Endothelial cell of umbilical vein (primary cell): ENCODE results near the gene DTD1. TPM values are rescaled to one million over a fixed set of nuclear protein-coding genes. Genes with fewer than 3 reads are reported as not detected.

Experiments
- BruUV-seq: library from RNA; stranded (reverse); fragments of 400-500 nt; replicated peaks from 2 replicates; lab custom pipeline; 2021; lab: Mats Ljungman, UMichigan
- CTCF ChIA-PET: fragments of 300-600, 350-600 bp; sonication (Branson Sonifier 250); formaldehyde crosslinking; loops from one replicate; lab custom pipeline; 2021; ENCODE audit warnings: antibody characterized with exemption, inconsistent platforms; lab: Charles Lee
- POLR2A ChIA-PET: fragments of 300-600, 350-600 bp; sonication (Branson Sonifier 250); formaldehyde crosslinking; loops from one replicate; lab custom pipeline; 2021; ENCODE audit warnings: antibody characterized with exemption, inconsistent platforms; lab: Charles Lee
- DNase-seq: peaks from one replicate; pipeline ENCODE4 v3.0.0-alpha.2; 2011; ENCODE audit warnings: low read depth, low spot score
- FAIRE-seq: peaks from 2 replicates; lab custom pipeline; 2011; peaks lifted over from hg19 to GRCh38; lab: Jason Lieb, UNC
- H2AFZ ChIP-seq: 2 replicates; pipeline ENCODE4 v1.6.0; 2012; ENCODE audit warnings: low read depth, low read length, control low read depth, inconsistent platforms
- H3K27ac ChIP-seq: 2 replicates; pipeline ENCODE4 v1.5.1; 2011; ENCODE audit warnings: low read depth, mild to moderate bottlenecking, control low read depth, low read length, moderate library complexity; ENCODE audit not compliant: insufficient read depth
- H3K27me3 ChIP-seq, 2 experiments: 2 replicates each; pipeline versions ENCODE4 v1.6.0 to v1.6.1; 2011; ENCODE audit warnings: low read length in 2 of 2, mixed read lengths in 1 of 2; ENCODE audit not compliant: control insufficient read depth in 2 of 2, insufficient read depth in 2 of 2
- H3K36me3 ChIP-seq, 2 experiments: 2 replicates in 1 of 2; 3 replicates in 1 of 2; pipeline ENCODE4 v1.5.1; 2011; ENCODE audit warnings: low read length in 2 of 2, mild to moderate bottlenecking in 1 of 2, moderate library complexity in 1 of 2; ENCODE audit not compliant: control insufficient read depth in 2 of 2, insufficient read depth in 2 of 2; ENCODE audit errors: extremely low read depth in 1 of 2
- H3K4me1 ChIP-seq: 3 replicates; pipeline ENCODE4 v1.5.1; 2011; ENCODE audit warnings: mild to moderate bottlenecking, low read length; ENCODE audit not compliant: control insufficient read depth, insufficient read depth; ENCODE audit errors: extremely low read depth
- H3K4me2 ChIP-seq: 2 replicates; pipeline ENCODE4 v1.6.1; 2011; ENCODE audit warnings: low read length, control low read depth, mixed read lengths; ENCODE audit not compliant: insufficient read depth
- H3K4me3 ChIP-seq, 3 experiments: fragments of 200-600 bp in 1 of 3; sonication (generic), shearing (Covaris generic) in 1 of 3; replicated peaks in 1 of 3; 2 replicates each; pipeline ENCODE4 v1.5.1; 2011 to 2016; ENCODE audit warnings: control low read depth in 3 of 3, low read length in 3 of 3, mild to moderate bottlenecking in 2 of 3, inconsistent platforms in 1 of 3, low read depth in 1 of 3, moderate library complexity in 1 of 3; ENCODE audit not compliant: insufficient read depth in 1 of 3
- H3K79me2 ChIP-seq: 2 replicates; pipeline ENCODE4 v1.6.0; 2012; ENCODE audit warnings: low read length, inconsistent platforms; ENCODE audit not compliant: control insufficient read depth, insufficient read depth
- H3K9ac ChIP-seq: replicated peaks from 2 replicates; pipeline ENCODE3; 2011; ENCODE audit warnings: low read length, control low read depth; ENCODE audit not compliant: insufficient read depth; ENCODE audit errors: extremely low read depth
- H3K9me1 ChIP-seq: replicated peaks from 3 replicates; pipeline ENCODE4 v1.6.0; 2011; ENCODE audit warnings: mild to moderate bottlenecking, low read length; ENCODE audit not compliant: control insufficient read depth, insufficient read depth; ENCODE audit errors: extremely low read depth
- H3K9me3 ChIP-seq: replicated peaks from 2 replicates; pipeline ENCODE4 v1.5.1; 2012; ENCODE audit warnings: low read length, inconsistent platforms; ENCODE audit not compliant: control insufficient read depth, insufficient read depth
- H4K20me1 ChIP-seq: replicated peaks from 2 replicates; pipeline ENCODE3; 2011; ENCODE audit warnings: mild to moderate bottlenecking, low read length; ENCODE audit not compliant: control insufficient read depth, insufficient read depth; ENCODE audit errors: extremely low read depth
- CTCF ChIP-seq, 2 donors: IDR thresholded peaks; 1 replicate in 1 of 2; 2 replicates in 1 of 2; pipeline ENCODE4 v1.5.1; 2011; ENCODE audit warnings: low read length in 2 of 2, mild to moderate bottlenecking in 2 of 2, moderate library complexity in 2 of 2, control low read depth in 1 of 2, inconsistent platforms in 1 of 2, low read depth in 1 of 2; ENCODE audit not compliant: insufficient read depth in 1 of 2; ENCODE audit errors: extremely low read depth in 1 of 2
- EZH2 ChIP-seq: IDR thresholded peaks from 2 replicates; pipeline ENCODE4 v1.6.1; 2012; ENCODE audit warnings: borderline replicate concordance, low read depth, mild to moderate bottlenecking, moderate library complexity, low read length, inconsistent platforms; ENCODE audit not compliant: severe bottlenecking
- FOS ChIP-seq: IDR thresholded peaks from 2 replicates; pipeline ENCODE4 v1.6.1; 2011; ENCODE audit warnings: mild to moderate bottlenecking, low read length, moderate library complexity, borderline replicate concordance; ENCODE audit not compliant: insufficient read depth
- GATA2 ChIP-seq: IDR thresholded peaks from 2 replicates; pipeline ENCODE4 v1.7.0; 2011; ENCODE audit warnings: low read depth, mild to moderate bottlenecking, moderate library complexity, mixed read lengths, low read length; ENCODE audit not compliant: insufficient read length, insufficient read depth
- JUN ChIP-seq: IDR thresholded peaks from 2 replicates; pipeline ENCODE4 v1.6.1; 2011; ENCODE audit warnings: borderline replicate concordance, low read depth; ENCODE audit not compliant: insufficient read length, insufficient read depth
- MAX ChIP-seq: IDR thresholded peaks from 2 replicates; pipeline ENCODE4 v1.6.1; 2011; ENCODE audit not compliant: insufficient read depth, insufficient read length
- MYC ChIP-seq: IDR thresholded peaks from one replicate; pipeline ENCODE4 v1.6.1; 2011; ENCODE audit warnings: mild to moderate bottlenecking, low read depth, low read length
- POLR2A ChIP-seq: IDR thresholded peaks from 2 replicates; pipeline ENCODE4 v1.6.1; 2012; ENCODE audit warnings: low read depth, mild to moderate bottlenecking, control low read depth, low read length
- POLR2AphosphoS5 ChIP-seq: IDR thresholded peaks from 2 replicates; pipeline ENCODE4 v1.6.1; 2012; ENCODE audit warnings: low read depth, mild to moderate bottlenecking, control low read depth, low read length, moderate library complexity; ENCODE audit not compliant: insufficient read depth
- dilution Hi-C: fragments of 300-500 bp; cut with MboI; formaldehyde crosslinking; loops from one replicate; pipeline ENCODE4 v1.15.0; 2019; ENCODE audit warnings: low sequenced_read_pairs; ENCODE audit not compliant: extremely low pct_ligation_motif_present
- intact Hi-C: fragments of 100-400 bp; cut with micrococcal nuclease; formaldehyde crosslinking; loops from one replicate; pipeline ENCODE4 v1.10.0; 2022
- polyA plus RNA-seq, 4 experiments: library from polyadenylated mRNA; depleted of rRNA in 3 of 4; stranded (reverse) in 3 of 4; unstranded in 1 of 4; fragments of >200 nt; gene quantifications; 2 replicates each; pipeline versions ENCODE4 v1.2.1 to v1.2.3, GENCODE V29; 2011 to 2012; ENCODE audit warnings: missing spikeins in 1 of 4
- total RNA-seq: library from RNA; stranded (reverse); gene quantifications from 2 replicates; pipeline ENCODE4 v1.2.3, GENCODE V29; 2021

Gene DTD1
- total and polyA plus RNA-seq, 2 donors (not counting 3 experiments of a cell fraction or from before 2014, with no cell fraction given): 48.2 to 50.8 TPM

- Histone ChIP-seq H3K4me1 (no peaks in the 10 kb centered on the region), H3K4me2 (no peak overlapping the region), H3K27me3 (no peaks in the 10 kb centered on the region), H3K9ac (no peak overlapping the region), H4K20me1 (no peaks in the 10 kb centered on the region), H3K27ac (no peak overlapping the region), H3K9me3 (no peaks in the 10 kb centered on the region), H3K79me2 (no peaks in the 10 kb centered on the region), H2AFZ (no peak overlapping the region), H3K9me1 (no peaks in the 10 kb centered on the region), H3K36me3 (no peaks in the 10 kb centered on the region), H3K4me3 (no peak overlapping the region)
- ChIA-PET POLR2A (no interaction called here), CTCF (no interaction called here)
- dilution Hi-C loops: no loop called here
- FAIRE-seq (no peak), DNase-seq (no peak)
- TF ChIP-seq CTCF (IDR thresholded peaks at IDR 0.05; ENCODE audit: extremely low read depth in 1 of 2, insufficient read depth in 1 of 2, low read depth in 1 of 2, low read length in 2 of 2) (no peak), EZH2 (no peak), POLR2A (no peak), FOS (no peak), MYC (no peak), MAX (no peak), GATA2 (no peak), JUN (no peak), POLR2AphosphoS5 (no peak)
- no TSS peak for BruUV-seq
- intact Hi-C loops: no loop called here
These were observed 38.2 kb downstream of the DTD1 start for GRCh38 chr20:18625907-18626655.
